HFFc6 (cell line): ENCODE results near the gene NEGR1. TPM values are rescaled to one million over a fixed set of nuclear protein-coding genes. Genes with fewer than 3 reads are reported as not detected.

Source experiments
- DNase-seq: peaks from one replicate; pipeline ENCODE4 v3.0.0-alpha.2; 2018
- H3K27ac Mint-ChIP-seq: 2 replicates; pipeline ENCODE4 v1.8.0; 2020; ENCODE audit warnings: mild to moderate bottlenecking, mixed read lengths
- H3K27me3 Mint-ChIP-seq: 2 replicates; pipeline ENCODE4 v1.8.0; 2021; ENCODE audit warnings: mild to moderate bottlenecking, moderate library complexity, mixed read lengths; ENCODE audit not compliant: insufficient read depth
- H3K36me3 Mint-ChIP-seq: 2 replicates; pipeline ENCODE4 v1.8.0; 2021; ENCODE audit warnings: low read depth, mixed read lengths
- H3K4me1 Mint-ChIP-seq: 2 replicates; pipeline ENCODE4 v1.8.0; 2020; ENCODE audit warnings: low read depth, mixed read lengths
- H3K4me3 Mint-ChIP-seq: 2 replicates; pipeline ENCODE4 v1.8.0; 2020; ENCODE audit warnings: mild to moderate bottlenecking, moderate library complexity, mixed read lengths
- H3K9me3 Mint-ChIP-seq: 2 replicates; pipeline ENCODE4 v1.8.0; 2020; ENCODE audit warnings: mild to moderate bottlenecking, mixed read lengths
- total RNA-seq, 6 experiments: library from RNA; stranded (reverse); fragmentation: NEBNext Ultra II Directional; extraction: Animal tissue kit (Norgen Biotek cat#: 25700); gene quantifications; 2 replicates in 1 of 6; 3 replicates in 5 of 6; pipeline ENCODE4 v1.2.3, GENCODE V29; 2021
- TF ChIP-seq, protein P1 (sequence below): fragments of 200-600 bp; sonication (generic); IDR thresholded peaks from 2 replicates; pipeline ENCODE4 v1.5.0; 2021; ENCODE audit warnings: antibody characterized with exemption, mild to moderate bottlenecking

The NEGR1 gene
- total RNA-seq, 6 experiments from 2014 or later = 52.8 to 67.6 (median 64.6) TPM

DNA sequence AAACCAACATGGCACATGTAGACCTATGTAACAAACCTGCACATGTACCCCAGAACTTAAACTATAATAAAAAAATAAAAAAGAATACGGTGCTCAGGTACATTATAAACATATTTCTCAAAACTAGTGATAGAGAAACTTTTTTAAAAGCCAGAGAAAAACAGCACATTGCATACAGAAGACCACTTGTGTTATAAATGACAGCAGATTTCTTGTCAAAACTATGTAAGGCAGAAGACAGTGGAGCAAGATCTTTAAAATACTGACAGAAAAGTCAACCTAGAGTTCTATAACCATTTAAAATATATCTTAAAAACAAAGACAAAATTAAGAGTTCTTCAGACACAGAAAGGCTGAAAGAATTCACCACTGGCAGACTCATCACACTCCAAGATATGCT is 144.7 kb downstream of the NEGR1 start:
- no peaks in the 10 kb centered on the region; the same call in 1 of the 2 replicates for H3K27me3 Mint-ChIP-seq
- no peak for DNase-seq

DNA sequence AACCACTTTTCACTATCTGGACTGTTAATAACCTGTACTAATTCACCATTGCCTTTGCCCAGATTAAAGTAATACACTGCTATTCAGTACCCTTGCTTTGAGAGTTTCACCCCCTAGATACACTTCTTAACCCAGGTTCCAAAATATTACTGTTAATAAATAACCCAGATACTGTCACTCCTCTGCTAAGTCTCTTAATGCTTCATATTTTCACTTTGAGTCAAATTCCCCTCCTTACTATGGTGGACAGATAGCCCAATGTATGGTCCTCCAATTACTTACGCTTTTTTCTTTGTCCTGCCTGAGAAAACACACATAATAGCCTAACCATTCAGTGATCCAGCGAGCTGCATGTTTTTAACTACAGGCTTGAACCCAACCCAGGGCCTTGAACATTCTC is 152.5 kb downstream of the NEGR1 start:
- no peaks in the 10 kb centered on the region for H3K36me3 Mint-ChIP-seq

More for the DNA sequence above, 144.7 kb downstream of the NEGR1 start:
- no peak overlapping the region for H3K4me3 Mint-ChIP-seq
- H3K36me3 Mint-ChIP-seq = peaks cover 32% of the 10 kb centered on the region
- H3K27ac Mint-ChIP-seq = no peak overlapping the region
- H3K4me1 Mint-ChIP-seq = peaks cover 6% of the 10 kb centered on the region
- TF ChIP-seq, protein P1, sequence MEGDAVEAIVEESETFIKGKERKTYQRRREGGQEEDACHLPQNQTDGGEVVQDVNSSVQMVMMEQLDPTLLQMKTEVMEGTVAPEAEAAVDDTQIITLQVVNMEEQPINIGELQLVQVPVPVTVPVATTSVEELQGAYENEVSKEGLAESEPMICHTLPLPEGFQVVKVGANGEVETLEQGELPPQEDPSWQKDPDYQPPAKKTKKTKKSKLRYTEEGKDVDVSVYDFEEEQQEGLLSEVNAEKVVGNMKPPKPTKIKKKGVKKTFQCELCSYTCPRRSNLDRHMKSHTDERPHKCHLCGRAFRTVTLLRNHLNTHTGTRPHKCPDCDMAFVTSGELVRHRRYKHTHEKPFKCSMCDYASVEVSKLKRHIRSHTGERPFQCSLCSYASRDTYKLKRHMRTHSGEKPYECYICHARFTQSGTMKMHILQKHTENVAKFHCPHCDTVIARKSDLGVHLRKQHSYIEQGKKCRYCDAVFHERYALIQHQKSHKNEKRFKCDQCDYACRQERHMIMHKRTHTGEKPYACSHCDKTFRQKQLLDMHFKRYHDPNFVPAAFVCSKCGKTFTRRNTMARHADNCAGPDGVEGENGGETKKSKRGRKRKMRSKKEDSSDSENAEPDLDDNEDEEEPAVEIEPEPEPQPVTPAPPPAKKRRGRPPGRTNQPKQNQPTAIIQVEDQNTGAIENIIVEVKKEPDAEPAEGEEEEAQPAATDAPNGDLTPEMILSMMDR = no peak
- peaks cover 24% of the 10 kb centered on the region for H3K9me3 Mint-ChIP-seq

DNA sequence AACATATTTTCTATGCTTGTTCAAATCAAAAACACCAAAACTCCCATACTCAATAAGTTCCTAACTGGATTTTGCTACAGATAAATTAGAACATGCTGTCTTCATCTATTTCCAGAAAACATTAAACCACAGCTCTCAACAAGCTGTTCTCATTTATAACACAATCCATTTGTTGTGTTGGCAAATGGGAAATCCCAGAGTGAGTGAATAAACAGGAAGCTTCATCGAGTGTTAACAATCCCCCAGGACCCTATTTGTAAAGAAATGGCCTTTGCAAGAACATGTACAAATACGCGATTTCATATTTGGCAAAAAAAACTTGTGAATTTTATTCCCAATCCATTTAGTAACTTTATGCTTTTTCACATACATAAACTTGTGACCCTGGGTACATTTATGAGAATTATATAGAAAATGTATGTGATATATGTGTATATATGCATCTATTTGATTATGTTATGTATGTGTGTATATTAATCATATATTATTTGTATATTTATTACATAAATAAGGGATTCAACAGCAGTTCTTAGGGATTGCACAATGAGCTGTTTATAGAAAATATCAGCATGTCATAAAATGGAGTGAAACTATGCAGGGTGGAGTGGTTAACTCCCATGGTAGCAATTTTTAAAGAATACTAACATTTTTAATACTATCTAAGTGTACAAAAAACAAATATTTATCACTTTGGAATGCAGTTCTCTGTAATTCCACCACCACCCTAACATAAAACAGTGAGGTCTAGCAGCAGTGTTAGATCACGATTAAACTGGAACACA is 160.0 kb downstream of the NEGR1 start:
- no peak for DNase-seq
- Mint-ChIP-seq H3K4me3 (no peak overlapping the region), H3K4me1 (peaks cover 12% of the 10 kb centered on the region), H3K9me3 (no peaks in the 10 kb centered on the region), H3K27ac (no peak overlapping the region), H3K27me3 (peaks cover 5% of the 10 kb centered on the region; the same call in 1 of the 2 replicates), H3K36me3 (no peaks in the 10 kb centered on the region)
- TF ChIP-seq, protein P1 = no peak

More for the DNA sequence above, 152.5 kb downstream of the NEGR1 start:
- H3K27ac Mint-ChIP-seq = no peak overlapping the region
- H3K4me3 Mint-ChIP-seq = no peak overlapping the region
- H3K9me3 Mint-ChIP-seq = no peaks in the 10 kb centered on the region
- peaks cover 5% of the 10 kb centered on the region; the same call in 1 of the 2 replicates for H3K27me3 Mint-ChIP-seq
- TF ChIP-seq, protein P1 = no peak
- peaks cover 7% of the 10 kb centered on the region for H3K4me1 Mint-ChIP-seq
- no peak for DNase-seq

DNA sequence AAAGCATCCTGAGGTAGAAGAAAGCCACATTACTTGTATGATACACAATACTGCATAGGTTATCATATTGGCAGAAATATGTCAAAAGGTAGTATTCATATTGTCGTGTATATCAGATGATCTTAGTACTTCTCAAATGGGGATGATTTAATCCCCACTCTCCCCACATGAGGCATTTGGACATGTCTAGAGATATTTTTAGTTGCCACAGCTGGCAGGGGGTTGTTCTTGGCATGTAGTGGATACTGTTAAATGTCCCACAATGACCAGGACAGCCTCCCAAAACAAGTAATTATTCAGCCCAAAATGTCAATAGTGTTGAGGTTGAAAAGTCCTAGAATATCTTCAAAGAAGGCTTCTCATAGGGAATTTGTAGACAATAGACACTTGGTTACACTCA is 162.8 kb downstream of the NEGR1 start:
- Mint-ChIP-seq H3K27ac (no peak overlapping the region), H3K4me1 (peaks cover 5% of the 10 kb centered on the region; the same call in 1 of the 2 replicates), H3K9me3 (no peaks in the 10 kb centered on the region), H3K4me3 (no peak overlapping the region), H3K27me3 (no peaks in the 10 kb centered on the region), H3K36me3 (no peaks in the 10 kb centered on the region)
- DNase-seq = no peak
- TF ChIP-seq, protein P1 = no peak

DNA sequence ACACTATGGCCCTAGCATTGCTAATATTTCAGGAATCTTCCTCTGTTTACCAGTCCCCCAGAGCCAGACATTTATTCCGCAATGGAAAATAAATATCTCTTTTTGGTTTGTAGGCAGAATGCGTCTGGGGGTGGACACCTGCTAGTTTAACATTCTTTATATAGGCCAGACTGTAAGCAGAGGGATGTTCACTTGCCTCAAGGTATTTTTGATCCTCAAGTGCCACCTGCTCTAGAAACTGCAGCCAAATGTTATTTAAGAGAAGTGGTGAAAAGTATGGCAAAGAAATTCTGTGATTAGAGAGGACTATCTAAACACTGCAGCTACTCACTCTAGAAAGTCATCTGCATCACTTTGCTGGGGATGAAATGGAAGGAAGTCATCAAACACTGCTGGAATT is 164.7 kb downstream of the NEGR1 start:
- no peaks in the 10 kb centered on the region for H3K36me3 Mint-ChIP-seq
- H3K27ac Mint-ChIP-seq = no peak overlapping the region
- H3K4me3 Mint-ChIP-seq = no peak overlapping the region
- DNase-seq = no peak
- TF ChIP-seq, protein P1 = no peak
- H3K9me3 Mint-ChIP-seq = no peaks in the 10 kb centered on the region
- peaks cover under 1% of the 10 kb centered on the region; the same call in 1 of the 2 replicates for H3K4me1 Mint-ChIP-seq
- no peaks in the 10 kb centered on the region for H3K27me3 Mint-ChIP-seq
